H1 (cell line): ENCODE measurements around the gene DLGAP3.

Experiments used
- ATF2 ChIP-seq: IDR thresholded peaks from 2 replicates; pipeline ENCODE4 v1.6.1; 2012; ENCODE audit warnings: low read length, inconsistent platforms
- BACH1 ChIP-seq: IDR thresholded peaks from 2 replicates; pipeline ENCODE4 v1.6.1; 2012; ENCODE audit warnings: low read length, improper control_type of control experiment
- CTCF ChIP-seq, 3 experiments: IDR thresholded peaks; 1 replicate in 2 of 3; 2 replicates in 1 of 3; pipeline versions ENCODE4 v1.5.1 to v1.6.1; 2011; ENCODE audit warnings: low read length in 3 of 3, mild to moderate bottlenecking in 3 of 3, inconsistent platforms in 2 of 3, low read depth in 1 of 3, moderate library complexity in 1 of 3; ENCODE audit not compliant: insufficient read depth in 1 of 3; ENCODE audit errors: control extremely low read depth in 1 of 3
- E2F6 ChIP-seq: IDR thresholded peaks from 2 replicates; pipeline ENCODE4 v1.6.1; 2012; ENCODE audit warnings: inconsistent platforms
- EZH2 ChIP-seq: fragments of 200-600 bp; sonication (generic); IDR thresholded peaks from 2 replicates; pipeline ENCODE4 v1.7.1; 2012; ENCODE audit warnings: low read depth, mild to moderate bottlenecking, moderate library complexity, low read length, inconsistent platforms; ENCODE audit not compliant: severe bottlenecking
- HDAC2 ChIP-seq, 2 experiments: fragments of 300-600 bp in 1 of 2; sonication (generic) in 1 of 2; IDR thresholded peaks; 2 replicates each; pipeline ENCODE4 v1.6.1; 2011 to 2012; ENCODE audit warnings: low read depth in 2 of 2, low read length in 2 of 2, mild to moderate bottlenecking in 2 of 2, moderate library complexity in 2 of 2, borderline replicate concordance in 1 of 2, inconsistent platforms in 1 of 2
- MAX ChIP-seq: IDR thresholded peaks from 2 replicates; pipeline ENCODE4 v1.6.1; 2012; ENCODE audit warnings: inconsistent platforms
- POLR2A ChIP-seq, 2 experiments: IDR thresholded peaks; 1 replicate in 1 of 2; 2 replicates in 1 of 2; pipeline ENCODE4 v1.6.1; 2011; ENCODE audit warnings: low read depth in 2 of 2, low read length in 2 of 2, mild to moderate bottlenecking in 2 of 2; ENCODE audit errors: control extremely low read depth in 1 of 2
- POLR2AphosphoS5 ChIP-seq: IDR thresholded peaks from 2 replicates; pipeline ENCODE4 v1.6.1; 2011; ENCODE audit warnings: low read depth, low read length
- USF2 ChIP-seq: IDR thresholded peaks from 2 replicates; pipeline ENCODE4 v1.6.1; 2011; ENCODE audit warnings: low read length, improper control_type of control experiment
- ZNF274 ChIP-seq: IDR thresholded peaks from 2 replicates; pipeline ENCODE4 v1.7.0; 2012; ENCODE audit warnings: low read length, borderline replicate concordance; ENCODE audit errors: extremely low read depth

GRCh38 chr1:34856697-34857096 lies 72.8 kb downstream of the DLGAP3 start:
- no peak for TF ChIP-seq USF2
- TF ChIP-seq CTCF (IDR thresholded peaks at IDR 0.05; ENCODE audit: control extremely low read depth in 1 of 3, insufficient read depth in 1 of 3, low read depth in 1 of 3, low read length in 3 of 3) = no peak
- TF ChIP-seq ATF2 = no peak
- TF ChIP-seq POLR2AphosphoS5 = no peak
- TF ChIP-seq E2F6 = no peak
- TF ChIP-seq EZH2 = no peak
- no peak for TF ChIP-seq MAX
- no peak for TF ChIP-seq BACH1
- TF ChIP-seq POLR2A (IDR thresholded peaks at IDR 0.05; ENCODE audit: control extremely low read depth in 1 of 2, low read depth in 2 of 2, low read length in 2 of 2) = no peak
- TF ChIP-seq HDAC2 (IDR thresholded peaks at IDR 0.05; ENCODE audit: borderline replicate concordance in 1 of 2, low read depth in 2 of 2, low read length in 2 of 2) = no peak
- TF ChIP-seq ZNF274 = no peak
